HCT116 (cell line): Measurements from ENCODE around the gene RBM28. TPM values are rescaled to one million over a fixed set of nuclear protein-coding genes. Genes with fewer than 3 reads are reported as not detected.

Source experiments
- ATAC-seq: fragments of 200-7000 bp; cut with Tn5 transposase; 2 replicates; pipeline ENCODE4 v1.9.1; 2020; ENCODE audit warnings: mild to moderate bottlenecking, moderate library complexity
- BruUV-seq: library from RNA; stranded (reverse); fragments of 400-500 nt; replicated peaks from 2 replicates; lab custom pipeline; 2021; lab: Mats Ljungman, UMichigan
- CTCF ChIA-PET: fragments of 300-600 bp; sonication (Branson Sonifier 250); formaldehyde crosslinking; loops from one replicate; lab custom pipeline; 2021; ENCODE audit warnings: antibody characterized with exemption; lab: Charles Lee
- POLR2A ChIA-PET: fragments of 300-600, 350-600 bp; sonication (Branson Sonifier 250); formaldehyde crosslinking; loops from one replicate; lab custom pipeline; 2021; ENCODE audit warnings: antibody characterized with exemption; lab: Charles Lee
- RAD21 ChIA-PET, 2 experiments: fragments of 300-600 bp; sonication (Branson Sonifier 250); formaldehyde crosslinking; loops; one replicate each; lab custom pipeline; 2023; ENCODE audit warnings: low total read pairs in 2 of 2; ENCODE audit not compliant: uncharacterized antibody in 2 of 2, unreplicated experiment in 2 of 2, low non-redundant PET in 1 of 2; lab: Charles Lee
- DNase-seq: peaks from one replicate; pipeline ENCODE4 v3.0.0-alpha.2; 2010; ENCODE audit warnings: low read depth, low spot score
- H2AFZ ChIP-seq: fragments of 200-600 bp; shearing (Covaris generic), sonication (generic); 2 replicates; pipeline ENCODE4 v1.6.1; 2017; ENCODE audit warnings: low read depth, mixed run types, mixed read lengths, antibody characterized with exemption, low read length; ENCODE audit not compliant: poor library complexity, severe bottlenecking
- H3K27ac ChIP-seq: 2 replicates; pipeline ENCODE4 v1.5.1; 2012; ENCODE audit warnings: low read depth, low read length
- H3K27me3 ChIP-seq: fragments of 200-600 bp; sonication (generic); 2 replicates; pipeline ENCODE4 v1.6.1; 2016; ENCODE audit warnings: mixed run types, low read length, mixed read lengths; ENCODE audit not compliant: insufficient read depth
- H3K36me3 ChIP-seq, 2 experiments: fragments of 200-500 bp in 1 of 2; fragments of 200-600 bp in 1 of 2; sonication (Bioruptor generic) in 1 of 2; sonication (generic) in 1 of 2; 2 replicates each; pipeline versions ENCODE4 v1.5.1 to v1.6.1; 2014 to 2016; ENCODE audit warnings: low read length in 2 of 2, inconsistent platforms in 1 of 2, mixed read lengths in 1 of 2, mixed run types in 1 of 2; ENCODE audit not compliant: insufficient read depth in 2 of 2, control insufficient read depth in 1 of 2
- H3K4me1 ChIP-seq, 2 experiments: fragments of 200-600 bp in 1 of 2; sonication (generic) in 1 of 2; 2 replicates each; pipeline versions ENCODE4 v1.5.1 to v1.6.1; 2012 to 2017; ENCODE audit warnings: low read length in 2 of 2, inconsistent platforms in 1 of 2, mild to moderate bottlenecking in 1 of 2, mixed read lengths in 1 of 2, mixed run types in 1 of 2, moderate library complexity in 1 of 2; ENCODE audit not compliant: insufficient read depth in 2 of 2, control insufficient read depth in 1 of 2
- H3K4me2 ChIP-seq: fragments of 200-600 bp; sonication (generic); 2 replicates; pipeline ENCODE4 v1.6.1; 2017; ENCODE audit warnings: mixed run types, low read length, mixed read lengths
- H3K4me3 ChIP-seq, 2 experiments: fragments of 200-600 bp in 1 of 2; sonication (generic) in 1 of 2; replicated peaks in 1 of 2; 2 replicates each; pipeline ENCODE4 v1.5.1; 2011 to 2016; ENCODE audit warnings: low read length in 2 of 2, control low read depth in 1 of 2, low read depth in 1 of 2, mild to moderate bottlenecking in 1 of 2, mixed read lengths in 1 of 2, mixed run types in 1 of 2
- H3K79me2 ChIP-seq: fragments of 200-600 bp; sonication (generic); 2 replicates; pipeline ENCODE4 v1.6.1; 2017; ENCODE audit warnings: mild to moderate bottlenecking, mixed run types, low read length, moderate library complexity, mixed read lengths; ENCODE audit not compliant: insufficient read depth
- H3K9ac ChIP-seq: fragments of 200-600 bp; sonication (generic); 2 replicates; pipeline ENCODE4 v1.6.1; 2016; ENCODE audit warnings: low read length, mixed read lengths
- H3K9me2 ChIP-seq: fragments of 200-600 bp; sonication (generic), shearing (Covaris generic); 2 replicates; pipeline ENCODE4 v1.6.1; 2017; ENCODE audit warnings: mixed run types, mild to moderate bottlenecking, moderate library complexity; ENCODE audit not compliant: insufficient read depth
- H3K9me3 ChIP-seq, 2 experiments: fragments of 200-500 bp in 1 of 2; fragments of 200-600 bp in 1 of 2; sonication (Bioruptor generic) in 1 of 2; sonication (generic) in 1 of 2; 2 replicates each; pipeline ENCODE4 v1.6.1; 2014 to 2017; ENCODE audit warnings: low read length in 2 of 2, mixed read lengths in 2 of 2, inconsistent platforms in 1 of 2, low read depth in 1 of 2, mild to moderate bottlenecking in 1 of 2, mixed run types in 1 of 2, moderate library complexity in 1 of 2; ENCODE audit not compliant: control insufficient read depth in 1 of 2, insufficient read depth in 1 of 2
- H4K20me1 ChIP-seq: fragments of 200-600 bp; sonication (generic), shearing (Covaris generic); 2 replicates; pipeline ENCODE4 v1.6.1; 2017; ENCODE audit warnings: mixed run types, mild to moderate bottlenecking, moderate library complexity; ENCODE audit not compliant: insufficient read depth
- FOSL1 ChIP-seq: IDR thresholded peaks from 2 replicates; pipeline ENCODE4 v1.6.1; 2012; ENCODE audit warnings: low read depth
- JUND ChIP-seq: IDR thresholded peaks from 2 replicates; pipeline ENCODE4 v1.6.1; 2012
- POLR2A ChIP-seq: IDR thresholded peaks from 2 replicates; pipeline ENCODE4 v1.7.0; 2011; ENCODE audit warnings: borderline replicate concordance; ENCODE audit not compliant: insufficient read depth, insufficient read length; ENCODE audit errors: extremely low read depth
- SIN3A ChIP-seq: IDR thresholded peaks from 2 replicates; pipeline ENCODE4 v1.6.1; 2012; ENCODE audit warnings: low read depth
- SP1 ChIP-seq: IDR thresholded peaks from 2 replicates; pipeline ENCODE4 v1.6.1; 2012; ENCODE audit warnings: low read depth
- TCF7L2 ChIP-seq: IDR thresholded peaks from 2 replicates; pipeline ENCODE4 v1.7.0; 2011; ENCODE audit warnings: borderline replicate concordance, inconsistent platforms; ENCODE audit not compliant: insufficient read depth, insufficient read length; ENCODE audit errors: extremely low read depth
- YY1 ChIP-seq: IDR thresholded peaks from 2 replicates; pipeline ENCODE4 v1.6.1; 2011; ENCODE audit warnings: low read length, low read depth, moderate library complexity, mild to moderate bottlenecking; ENCODE audit not compliant: insufficient replicate concordance; ENCODE audit errors: extremely low read depth
- ZFX ChIP-seq: fragments of 450-650 bp; IDR thresholded peaks from 2 replicates; pipeline ENCODE4 v1.6.1; 2017
- intact Hi-C: fragments of 100-400 bp; cut with micrococcal nuclease; formaldehyde crosslinking; loops from 2 replicates; pipeline ENCODE4 v1.10.0; 2022
- total RNA-seq: library from RNA; stranded (reverse); gene quantifications from one replicate; pipeline ENCODE4 v1.2.1, GENCODE V29; 2021; ENCODE audit not compliant: unreplicated experiment
- TF ChIP-seq, protein P1 (sequence below): IDR thresholded peaks from 2 replicates; pipeline ENCODE4 v1.6.1; 2011; ENCODE audit warnings: mild to moderate bottlenecking, low read length, moderate library complexity; ENCODE audit not compliant: insufficient replicate concordance; ENCODE audit errors: extremely low read depth
- TF ChIP-seq, protein P2 (sequence below), 3 experiments: fragments of 200-600 bp in 1 of 3; sonication (generic) in 1 of 3; IDR thresholded peaks in 2 of 3; conservative IDR thresholded peaks in 1 of 3; 2 replicates each; pipeline ENCODE4 v1.5.1; 2012 to 2017; ENCODE audit warnings: low read depth in 2 of 3, low read length in 2 of 3, antibody characterized with exemption in 1 of 3, borderline replicate concordance in 1 of 3, control low read depth in 1 of 3, mild to moderate bottlenecking in 1 of 3, mixed read lengths in 1 of 3, mixed run types in 1 of 3, moderate library complexity in 1 of 3; ENCODE audit not compliant: insufficient read depth in 1 of 3

The RBM28 gene
- total RNA-seq, 1 experiment from 2014 or later, result 66.3 TPM

GRCh38 chr7:128363261-128363721, 19.6 kb upstream of the RBM28 start:
- ChIA-PET POLR2A (no interaction called here), CTCF (no interaction called here), RAD21 (no interaction called here)
- no peaks in the 10 kb centered on the region for H3K9me3 ChIP-seq
- H3K27ac ChIP-seq, result no peak overlapping the region
- DNase-seq, result no peak
- no peaks in the 10 kb centered on the region for H3K9me2 ChIP-seq
- ATAC-seq, result no peak
- no peak overlapping the region for H2AFZ ChIP-seq
- no peak overlapping the region for H3K4me3 ChIP-seq
- intact Hi-C loops, result no loop called here
- BruUV-seq, result no TSS peak
- no peaks in the 10 kb centered on the region for H4K20me1 ChIP-seq
- no peak overlapping the region for H3K9ac ChIP-seq
- no peaks in the 10 kb centered on the region for H3K36me3 ChIP-seq
- peaks cover 6 to 18% of the 10 kb centered on the region in 2 experiments for H3K4me1 ChIP-seq
- H3K79me2 ChIP-seq, result no peaks in the 10 kb centered on the region
- TF ChIP-seq FOSL1 (no peak), YY1 (no peak), TCF7L2 (no peak), SIN3A (no peak), SP1 (no peak), ZFX (no peak), POLR2A (no peak), JUND (no peak)
- TF ChIP-seq, protein P1, sequence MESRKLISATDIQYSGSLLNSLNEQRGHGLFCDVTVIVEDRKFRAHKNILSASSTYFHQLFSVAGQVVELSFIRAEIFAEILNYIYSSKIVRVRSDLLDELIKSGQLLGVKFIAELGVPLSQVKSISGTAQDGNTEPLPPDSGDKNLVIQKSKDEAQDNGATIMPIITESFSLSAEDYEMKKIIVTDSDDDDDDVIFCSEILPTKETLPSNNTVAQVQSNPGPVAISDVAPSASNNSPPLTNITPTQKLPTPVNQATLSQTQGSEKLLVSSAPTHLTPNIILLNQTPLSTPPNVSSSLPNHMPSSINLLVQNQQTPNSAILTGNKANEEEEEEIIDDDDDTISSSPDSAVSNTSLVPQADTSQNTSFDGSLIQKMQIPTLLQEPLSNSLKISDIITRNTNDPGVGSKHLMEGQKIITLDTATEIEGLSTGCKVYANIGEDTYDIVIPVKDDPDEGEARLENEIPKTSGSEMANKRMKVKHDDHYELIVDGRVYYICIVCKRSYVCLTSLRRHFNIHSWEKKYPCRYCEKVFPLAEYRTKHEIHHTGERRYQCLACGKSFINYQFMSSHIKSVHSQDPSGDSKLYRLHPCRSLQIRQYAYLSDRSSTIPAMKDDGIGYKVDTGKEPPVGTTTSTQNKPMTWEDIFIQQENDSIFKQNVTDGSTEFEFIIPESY, result no peak
- TF ChIP-seq, protein P2, sequence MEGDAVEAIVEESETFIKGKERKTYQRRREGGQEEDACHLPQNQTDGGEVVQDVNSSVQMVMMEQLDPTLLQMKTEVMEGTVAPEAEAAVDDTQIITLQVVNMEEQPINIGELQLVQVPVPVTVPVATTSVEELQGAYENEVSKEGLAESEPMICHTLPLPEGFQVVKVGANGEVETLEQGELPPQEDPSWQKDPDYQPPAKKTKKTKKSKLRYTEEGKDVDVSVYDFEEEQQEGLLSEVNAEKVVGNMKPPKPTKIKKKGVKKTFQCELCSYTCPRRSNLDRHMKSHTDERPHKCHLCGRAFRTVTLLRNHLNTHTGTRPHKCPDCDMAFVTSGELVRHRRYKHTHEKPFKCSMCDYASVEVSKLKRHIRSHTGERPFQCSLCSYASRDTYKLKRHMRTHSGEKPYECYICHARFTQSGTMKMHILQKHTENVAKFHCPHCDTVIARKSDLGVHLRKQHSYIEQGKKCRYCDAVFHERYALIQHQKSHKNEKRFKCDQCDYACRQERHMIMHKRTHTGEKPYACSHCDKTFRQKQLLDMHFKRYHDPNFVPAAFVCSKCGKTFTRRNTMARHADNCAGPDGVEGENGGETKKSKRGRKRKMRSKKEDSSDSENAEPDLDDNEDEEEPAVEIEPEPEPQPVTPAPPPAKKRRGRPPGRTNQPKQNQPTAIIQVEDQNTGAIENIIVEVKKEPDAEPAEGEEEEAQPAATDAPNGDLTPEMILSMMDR (IDR thresholded peaks at IDR 0.05 in 2 of 3, conservative IDR thresholded peaks at IDR 0.05 in 1 of 3; ENCODE audit: borderline replicate concordance in 1 of 3, insufficient read depth in 1 of 3, low read depth in 2 of 3, low read length in 2 of 3), result no peak
- no peak overlapping the region for H3K4me2 ChIP-seq
- peaks cover 11% of the 10 kb centered on the region; the same call in 1 of the 2 replicates for H3K27me3 ChIP-seq
